HCT116 (cell line): ENCODE data around the gene ACAP2.

Experiments used
- CEBPB ChIP-seq: IDR thresholded peaks from 2 replicates; pipeline ENCODE4 v1.6.1; 2012; ENCODE audit warnings: low read depth
- POLR2A ChIP-seq: IDR thresholded peaks from 2 replicates; pipeline ENCODE4 v1.7.0; 2011; ENCODE audit warnings: borderline replicate concordance; ENCODE audit not compliant: insufficient read depth, insufficient read length; ENCODE audit errors: extremely low read depth
- RAD21 ChIP-seq: IDR thresholded peaks from 2 replicates; pipeline ENCODE4 v1.6.1; 2012; ENCODE audit warnings: low read depth, mild to moderate bottlenecking
- TCF7L2 ChIP-seq: IDR thresholded peaks from 2 replicates; pipeline ENCODE4 v1.7.0; 2011; ENCODE audit warnings: borderline replicate concordance, inconsistent platforms; ENCODE audit not compliant: insufficient read depth, insufficient read length; ENCODE audit errors: extremely low read depth
- TF ChIP-seq, protein P1 (sequence below), 3 experiments: fragments of 200-600 bp in 1 of 3; sonication (generic) in 1 of 3; IDR thresholded peaks in 2 of 3; conservative IDR thresholded peaks in 1 of 3; 2 replicates each; pipeline ENCODE4 v1.5.1; 2012 to 2017; ENCODE audit warnings: low read depth in 2 of 3, low read length in 2 of 3, antibody characterized with exemption in 1 of 3, borderline replicate concordance in 1 of 3, control low read depth in 1 of 3, mild to moderate bottlenecking in 1 of 3, mixed read lengths in 1 of 3, mixed run types in 1 of 3, moderate library complexity in 1 of 3; ENCODE audit not compliant: insufficient read depth in 1 of 3

DNA sequence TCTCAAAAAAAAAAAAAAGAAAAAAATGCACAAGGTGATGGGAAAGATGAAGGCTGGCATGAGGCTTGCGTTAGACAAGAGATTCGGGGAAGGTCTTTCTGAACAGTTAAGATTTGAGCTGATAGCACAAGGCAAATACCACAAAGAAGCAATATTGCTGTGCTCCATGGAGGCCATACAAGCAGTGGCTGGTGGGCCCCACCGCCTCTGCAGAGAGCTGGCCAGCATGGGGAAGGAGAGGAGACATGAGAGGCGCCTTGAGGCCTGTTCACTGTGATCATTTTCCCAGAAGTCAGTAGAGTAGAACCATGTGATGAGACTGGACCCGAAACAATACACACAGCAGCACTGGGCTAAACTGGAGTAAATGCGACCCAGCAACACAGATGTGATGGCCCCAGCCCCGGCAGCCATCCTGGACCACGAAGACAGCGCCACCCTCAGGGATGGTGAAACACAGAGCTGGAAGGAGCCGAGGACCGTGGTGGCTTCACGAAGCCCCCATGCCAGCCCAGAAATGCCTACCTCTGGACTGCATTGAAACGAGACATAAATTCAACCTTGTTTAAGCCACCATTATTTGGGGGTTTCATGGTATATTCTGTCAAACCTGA lies 177.3 kb downstream of the ACAP2 start:
- TF ChIP-seq POLR2A (no peak), CEBPB (no peak), TCF7L2 (no peak), RAD21 (no peak)
- TF ChIP-seq, protein P1, sequence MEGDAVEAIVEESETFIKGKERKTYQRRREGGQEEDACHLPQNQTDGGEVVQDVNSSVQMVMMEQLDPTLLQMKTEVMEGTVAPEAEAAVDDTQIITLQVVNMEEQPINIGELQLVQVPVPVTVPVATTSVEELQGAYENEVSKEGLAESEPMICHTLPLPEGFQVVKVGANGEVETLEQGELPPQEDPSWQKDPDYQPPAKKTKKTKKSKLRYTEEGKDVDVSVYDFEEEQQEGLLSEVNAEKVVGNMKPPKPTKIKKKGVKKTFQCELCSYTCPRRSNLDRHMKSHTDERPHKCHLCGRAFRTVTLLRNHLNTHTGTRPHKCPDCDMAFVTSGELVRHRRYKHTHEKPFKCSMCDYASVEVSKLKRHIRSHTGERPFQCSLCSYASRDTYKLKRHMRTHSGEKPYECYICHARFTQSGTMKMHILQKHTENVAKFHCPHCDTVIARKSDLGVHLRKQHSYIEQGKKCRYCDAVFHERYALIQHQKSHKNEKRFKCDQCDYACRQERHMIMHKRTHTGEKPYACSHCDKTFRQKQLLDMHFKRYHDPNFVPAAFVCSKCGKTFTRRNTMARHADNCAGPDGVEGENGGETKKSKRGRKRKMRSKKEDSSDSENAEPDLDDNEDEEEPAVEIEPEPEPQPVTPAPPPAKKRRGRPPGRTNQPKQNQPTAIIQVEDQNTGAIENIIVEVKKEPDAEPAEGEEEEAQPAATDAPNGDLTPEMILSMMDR (IDR thresholded peaks at IDR 0.05 in 2 of 3, conservative IDR thresholded peaks at IDR 0.05 in 1 of 3; ENCODE audit: borderline replicate concordance in 1 of 3, insufficient read depth in 1 of 3, low read depth in 2 of 3, low read length in 2 of 3): 0 out of 6 replicates have a peak, but pooled peaks of 1 of the 3 experiments have one; percentile 12
